Astrocyte of the spinal cord (primary cell): Measurements from ENCODE around the gene KAZN.

ENCODE experiments used
- DNase-seq: peaks from one replicate; pipeline ENCODE4 v3.0.0; 2011; ENCODE audit warnings: low read depth, low spot score
- H3K4me3 ChIP-seq: 2 replicates; pipeline ENCODE4 v1.5.1; 2011; ENCODE audit warnings: low read depth, mild to moderate bottlenecking, low read length, moderate library complexity
- in situ Hi-C: cut with HindIII; loops from 2 replicates; pipeline ENCODE4 v1.10.0; 2017; ENCODE audit warnings: low sequenced_read_pairs
- TF ChIP-seq, protein P1 (sequence below): IDR thresholded peaks from 2 replicates; pipeline ENCODE4 v1.5.1; 2012; ENCODE audit warnings: low read depth, mild to moderate bottlenecking, low read length, inconsistent platforms

Gene KAZN

DNA sequence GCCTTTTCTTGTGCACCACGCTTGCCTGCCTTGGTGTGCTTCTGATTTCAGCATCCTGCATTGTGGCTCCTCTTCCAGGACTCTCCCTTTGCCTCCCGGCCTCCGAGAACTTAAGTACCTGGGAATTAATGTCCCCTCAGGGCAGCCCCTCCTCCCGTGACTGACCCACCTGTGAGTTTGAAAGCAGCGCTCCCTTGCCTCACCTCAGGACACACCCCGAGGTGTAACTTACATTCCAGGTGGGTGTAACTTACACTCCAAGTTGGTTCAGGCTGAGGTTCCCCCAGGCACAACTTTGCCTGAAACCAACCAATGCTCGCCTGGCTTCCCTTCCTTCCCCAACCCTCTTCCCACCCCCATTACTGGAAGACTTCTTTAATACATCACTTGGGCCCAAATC is 161.4 kb downstream of the KAZN start:
- DNase-seq = no peak
- in situ Hi-C loops = no loop called here
- no peak overlapping the region for H3K4me3 ChIP-seq
- TF ChIP-seq, protein P1, sequence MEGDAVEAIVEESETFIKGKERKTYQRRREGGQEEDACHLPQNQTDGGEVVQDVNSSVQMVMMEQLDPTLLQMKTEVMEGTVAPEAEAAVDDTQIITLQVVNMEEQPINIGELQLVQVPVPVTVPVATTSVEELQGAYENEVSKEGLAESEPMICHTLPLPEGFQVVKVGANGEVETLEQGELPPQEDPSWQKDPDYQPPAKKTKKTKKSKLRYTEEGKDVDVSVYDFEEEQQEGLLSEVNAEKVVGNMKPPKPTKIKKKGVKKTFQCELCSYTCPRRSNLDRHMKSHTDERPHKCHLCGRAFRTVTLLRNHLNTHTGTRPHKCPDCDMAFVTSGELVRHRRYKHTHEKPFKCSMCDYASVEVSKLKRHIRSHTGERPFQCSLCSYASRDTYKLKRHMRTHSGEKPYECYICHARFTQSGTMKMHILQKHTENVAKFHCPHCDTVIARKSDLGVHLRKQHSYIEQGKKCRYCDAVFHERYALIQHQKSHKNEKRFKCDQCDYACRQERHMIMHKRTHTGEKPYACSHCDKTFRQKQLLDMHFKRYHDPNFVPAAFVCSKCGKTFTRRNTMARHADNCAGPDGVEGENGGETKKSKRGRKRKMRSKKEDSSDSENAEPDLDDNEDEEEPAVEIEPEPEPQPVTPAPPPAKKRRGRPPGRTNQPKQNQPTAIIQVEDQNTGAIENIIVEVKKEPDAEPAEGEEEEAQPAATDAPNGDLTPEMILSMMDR = no peak

DNA sequence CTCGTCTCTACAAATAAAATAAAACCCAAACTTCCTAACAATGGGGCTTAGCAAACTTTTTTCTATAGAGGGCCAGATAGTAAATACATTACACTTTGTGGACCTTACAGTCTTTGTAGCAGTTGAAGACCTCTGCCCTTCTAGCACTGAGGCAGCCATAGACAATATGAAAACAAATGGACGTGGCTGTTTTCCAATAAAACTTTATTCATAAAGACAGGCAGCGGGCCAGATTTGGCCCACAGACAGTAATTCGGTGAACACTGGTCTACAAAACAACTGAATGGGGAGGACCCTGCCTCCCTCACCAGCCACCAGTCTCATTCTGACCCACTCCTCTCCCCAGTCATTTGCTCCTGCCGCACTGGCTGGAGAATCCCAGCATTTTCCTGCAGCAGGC is 162.3 kb downstream of the KAZN start:
- TF ChIP-seq, protein P1 = no peak
- no peak overlapping the region for H3K4me3 ChIP-seq
- in situ Hi-C loops = no loop called here
- no peak for DNase-seq

DNA sequence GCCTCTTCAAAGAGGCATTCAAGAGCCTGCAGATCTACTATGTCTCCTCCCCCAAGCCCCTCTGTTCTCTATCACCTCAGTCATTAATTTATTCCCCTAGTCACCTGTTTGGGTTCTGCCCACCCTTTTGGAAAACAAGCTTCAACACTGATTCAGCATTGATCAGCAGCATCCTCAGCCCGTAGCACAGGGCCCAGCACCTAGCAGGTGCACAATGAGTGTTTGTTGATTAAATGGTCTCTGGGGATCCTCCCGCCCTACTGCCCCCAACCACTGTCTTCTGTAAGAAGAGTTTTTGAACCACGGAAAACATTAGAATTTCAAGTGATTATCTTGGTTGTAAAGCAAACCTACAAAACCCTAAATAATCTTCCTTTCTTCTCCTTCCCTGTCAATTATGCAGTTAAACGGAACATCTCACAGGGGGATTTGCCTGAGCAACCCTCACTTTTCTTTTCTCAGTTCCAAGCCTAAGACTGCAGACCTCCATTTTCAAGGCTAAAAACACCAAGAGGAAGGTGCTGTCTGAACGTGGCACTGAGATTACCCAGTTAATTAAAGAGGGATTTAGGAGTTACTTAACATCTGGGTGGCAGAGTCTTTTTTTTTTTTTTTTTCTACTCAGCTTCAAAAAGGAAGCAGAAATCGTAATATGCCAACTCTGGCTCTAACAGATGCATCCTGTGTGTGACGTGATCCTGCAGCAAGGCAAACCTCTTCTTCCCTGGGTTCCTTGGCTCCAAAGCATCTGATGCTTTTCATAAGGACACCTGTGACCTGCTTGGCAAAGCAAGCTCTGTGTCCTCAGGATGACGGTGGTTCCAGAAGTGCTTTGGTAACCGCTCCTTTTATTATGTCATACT is 163.0 kb downstream of the KAZN start:
- in situ Hi-C loops = no loop called here
- TF ChIP-seq, protein P1 = no peak
- no peak overlapping the region for H3K4me3 ChIP-seq
- DNase-seq = no peak

DNA sequence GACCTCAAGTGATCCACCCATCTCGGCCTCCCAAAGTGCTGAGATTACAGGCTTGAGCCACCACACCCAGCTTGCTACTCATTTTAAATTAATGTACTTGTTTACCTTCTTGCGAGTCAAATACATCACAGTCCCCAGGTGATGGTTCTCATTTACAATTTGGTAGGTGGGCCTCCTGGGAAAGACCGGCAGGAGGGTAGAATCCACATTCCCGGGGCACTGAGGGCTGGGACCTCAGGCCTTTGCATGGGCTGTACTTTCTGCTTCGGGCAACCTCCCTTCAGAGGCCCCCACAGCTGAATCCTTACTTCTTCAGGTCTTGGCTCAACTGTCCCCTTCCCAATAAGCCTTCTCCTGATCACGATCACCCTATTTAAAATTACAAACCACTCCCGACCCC is 165.5 kb downstream of the KAZN start:
- in situ Hi-C loops = no loop called here
- no peak for DNase-seq
- TF ChIP-seq, protein P1 = no peak
- no peak overlapping the region for H3K4me3 ChIP-seq

DNA sequence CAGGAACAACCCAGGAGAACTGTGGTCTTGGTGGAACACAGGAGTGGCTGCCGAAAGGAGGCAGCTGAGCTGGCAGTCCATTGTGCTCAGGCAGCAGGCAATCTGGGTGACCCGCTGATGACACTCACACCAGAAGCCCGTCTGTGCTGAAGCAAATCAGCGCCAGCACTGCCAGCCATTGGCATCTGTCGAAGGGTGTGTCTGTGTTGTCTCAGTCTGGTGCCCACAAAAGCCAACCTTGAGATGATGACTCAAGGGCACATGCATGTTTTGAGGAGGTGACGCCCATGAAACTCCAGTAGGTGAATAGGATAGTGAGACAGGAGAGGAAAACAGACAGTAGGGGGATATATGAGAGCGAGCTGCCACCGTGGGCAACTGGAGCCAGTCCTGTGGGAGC is 167.3 kb downstream of the KAZN start:
- no peak overlapping the region for H3K4me3 ChIP-seq
- no peak for DNase-seq
- TF ChIP-seq, protein P1 = no peak
- in situ Hi-C loops = no loop called here

DNA sequence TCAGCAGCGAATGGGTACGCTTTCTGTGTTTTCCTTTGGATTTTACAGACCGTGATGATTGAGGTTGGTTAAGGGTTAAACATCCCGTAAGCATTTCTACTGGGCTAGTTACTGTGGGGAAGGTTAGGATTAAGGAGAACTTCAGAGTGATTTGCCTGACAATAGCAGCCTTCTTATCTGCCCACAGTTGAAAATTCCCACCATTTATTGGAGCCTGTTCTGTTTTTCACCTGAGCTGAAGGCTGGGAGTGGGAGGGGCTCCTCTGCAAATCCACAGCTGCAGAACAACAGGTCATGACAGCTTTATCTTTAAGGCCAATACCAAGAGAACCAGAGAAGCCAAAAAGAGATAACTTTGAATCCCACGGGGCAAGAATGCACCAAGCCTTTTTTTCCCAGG is 168.6 kb downstream of the KAZN start:
- in situ Hi-C loops = no loop called here
- no peak overlapping the region for H3K4me3 ChIP-seq
- no peak for DNase-seq
- TF ChIP-seq, protein P1 = no peak
